C4-2B (cell line): ENCODE measurements around the gene SMO.

ENCODE experiments used
- CTCF ChIP-seq: fragments of 450-650 bp; conservative IDR thresholded peaks from 2 replicates; pipeline ENCODE4 v1.5.1; 2017; ENCODE audit warnings: mild to moderate bottlenecking
- ZFX ChIP-seq: fragments of 450-650 bp; IDR thresholded peaks from 2 replicates; pipeline ENCODE4 v1.6.1; 2017

- TF ChIP-seq CTCF (no peak), ZFX (peak; percentile 64)
These were observed 36.9 kb downstream of the SMO start for GRCh38 chr7:129225206-129225930.
